Panc1 (cell line): Measurements from ENCODE around the gene RNF8.
"Not testable (repeated sequence)": the region's sequence is repeated elsewhere in the genome, so short reads cannot be mapped to it uniquely, and the experiment has no call there.

ENCODE experiments used
- CTCF ChIP-seq: fragments of 450-650 bp; IDR thresholded peaks from 2 replicates; pipeline ENCODE4 v1.5.1; 2017; ENCODE audit warnings: mild to moderate bottlenecking
- POLR2AphosphoS5 ChIP-seq: IDR thresholded peaks from 2 replicates; pipeline ENCODE4 v1.6.1; 2012; ENCODE audit warnings: mild to moderate bottlenecking, low read depth, low read length, moderate library complexity
- REST ChIP-seq, 2 experiments: IDR thresholded peaks; 2 replicates each; pipeline ENCODE4 v1.6.1; 2011 to 2012; ENCODE audit warnings: low read depth in 2 of 2, control low read depth in 1 of 2, low read length in 1 of 2, mild to moderate bottlenecking in 1 of 2, moderate library complexity in 1 of 2; ENCODE audit not compliant: insufficient read depth in 1 of 2
- TCF7L2 ChIP-seq: IDR thresholded peaks from 2 replicates; pipeline ENCODE4 v1.6.1; 2011; ENCODE audit warnings: mild to moderate bottlenecking, low read depth, low read length, inconsistent platforms

- not testable (repeated sequence) for TF ChIP-seq CTCF; TCF7L2; POLR2AphosphoS5; REST (IDR thresholded peaks at IDR 0.05; ENCODE audit: insufficient read depth in 1 of 2, low read depth in 2 of 2, low read length in 1 of 2)
Observed at GRCh38 chr6:37443216-37443542, 89.4 kb downstream of the RNF8 start.
